A673 (cell line): ENCODE data around the gene FNDC3B.

ENCODE experiments used
- CTCF ChIP-seq: fragments of 300-800, 200-600 bp; sonication (generic); conservative IDR thresholded peaks from 2 replicates; pipeline ENCODE4 v1.5.1; 2017; ENCODE audit warnings: low read depth, mild to moderate bottlenecking, antibody characterized with exemption, low read length, moderate library complexity, mixed read lengths
- EZH2 ChIP-seq: fragments of 200-600 bp; sonication (generic); IDR thresholded peaks from 2 replicates; pipeline ENCODE4 v1.6.1; 2017; ENCODE audit warnings: borderline replicate concordance, low read depth, mild to moderate bottlenecking, mixed read lengths, antibody characterized with exemption, low read length; ENCODE audit not compliant: poor library complexity, severe bottlenecking

DNA sequence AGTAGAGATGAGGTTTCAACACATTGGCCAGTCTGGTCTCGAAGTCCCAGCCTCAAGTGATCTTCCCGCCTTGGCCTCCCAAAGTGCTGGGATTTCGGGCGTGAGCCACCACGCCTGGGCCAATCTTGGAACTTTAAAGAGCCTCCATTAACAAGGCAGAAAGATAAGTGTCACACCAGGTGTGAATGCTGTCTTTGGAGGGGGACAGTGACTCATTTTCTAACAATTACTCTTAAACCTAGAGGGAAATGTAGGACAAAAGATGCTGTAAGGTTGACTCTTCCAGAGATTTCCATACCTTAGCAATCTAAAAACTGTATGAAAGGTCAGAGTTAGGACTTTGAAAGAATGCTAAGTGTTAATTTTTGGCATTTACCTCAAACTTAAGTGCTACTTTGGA, 84.9 kb downstream of the FNDC3B start:
- TF ChIP-seq CTCF, result no peak
- TF ChIP-seq EZH2, result no peak
